NCI-H2107 (cell line): ENCODE results near the gene PLXNC1.

ENCODE experiments used
- DNase-seq: peaks from one replicate; lab custom pipeline; 2025; lab: John Stamatoyannopoulos, UW

PLXNC1 gene

DNA sequence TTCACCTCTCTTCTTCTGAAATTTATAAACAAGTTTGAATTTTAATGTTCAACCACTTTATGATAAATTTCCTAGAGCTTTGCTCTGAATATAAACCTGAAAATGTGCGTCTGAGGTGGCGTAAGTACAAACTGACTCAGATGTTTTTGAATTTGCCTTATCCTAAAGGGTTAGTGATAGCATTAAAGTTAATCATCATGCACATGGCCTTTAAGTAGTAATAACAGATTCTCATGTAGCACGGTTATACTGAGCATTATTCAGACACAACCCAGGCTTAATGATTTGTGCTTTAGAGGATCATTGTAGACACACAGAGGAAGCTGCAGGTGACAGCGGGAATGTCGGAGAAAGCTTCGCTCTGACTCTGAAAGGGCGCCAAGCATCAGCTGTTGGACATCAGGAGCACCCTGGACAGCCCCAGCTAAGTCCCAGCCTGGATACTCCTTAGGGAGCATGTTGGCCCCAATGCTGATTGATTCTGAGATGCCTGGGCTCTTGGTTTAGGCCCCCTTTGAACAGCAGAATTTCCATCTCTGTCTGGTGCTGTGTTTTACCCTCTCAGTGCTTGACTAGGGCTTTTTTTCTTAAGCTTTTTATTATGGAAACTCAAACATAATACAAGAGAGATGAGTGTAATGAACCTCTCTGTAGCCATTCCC, 91.1 kb downstream of the PLXNC1 start:
- DNase-seq: no peak

- DNase-seq: no peak
Observed at GRCh38 chr12:94240171-94240570, 91.8 kb downstream of the PLXNC1 start.

DNA sequence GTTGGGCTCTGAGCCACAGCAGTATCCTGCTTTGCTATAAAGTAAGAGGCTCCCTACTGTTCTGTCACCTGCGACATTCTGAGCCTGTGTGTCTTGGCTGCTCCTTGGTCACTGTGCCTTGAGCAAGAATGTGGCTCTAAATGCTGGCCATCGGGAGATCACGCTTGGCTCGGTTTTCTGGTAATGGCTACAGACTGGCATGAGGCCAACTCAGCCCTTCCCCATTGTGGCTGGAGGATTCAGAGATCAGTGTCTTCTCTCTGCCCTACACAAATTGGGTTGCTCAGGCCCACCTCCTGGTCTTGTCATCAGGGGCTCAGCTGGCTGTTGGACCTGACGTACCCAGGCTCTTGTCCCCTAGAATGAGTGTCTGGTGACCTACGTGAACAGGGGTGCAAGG, 94.5 kb downstream of the PLXNC1 start:
- DNase-seq: no peak

GRCh38 chr12:94244165-94245133, 96.1 kb downstream of the PLXNC1 start:
- DNase-seq: no peak

GRCh38 chr12:94245631-94246383, 97.4 kb downstream of the PLXNC1 start:
- no peak for DNase-seq

DNA sequence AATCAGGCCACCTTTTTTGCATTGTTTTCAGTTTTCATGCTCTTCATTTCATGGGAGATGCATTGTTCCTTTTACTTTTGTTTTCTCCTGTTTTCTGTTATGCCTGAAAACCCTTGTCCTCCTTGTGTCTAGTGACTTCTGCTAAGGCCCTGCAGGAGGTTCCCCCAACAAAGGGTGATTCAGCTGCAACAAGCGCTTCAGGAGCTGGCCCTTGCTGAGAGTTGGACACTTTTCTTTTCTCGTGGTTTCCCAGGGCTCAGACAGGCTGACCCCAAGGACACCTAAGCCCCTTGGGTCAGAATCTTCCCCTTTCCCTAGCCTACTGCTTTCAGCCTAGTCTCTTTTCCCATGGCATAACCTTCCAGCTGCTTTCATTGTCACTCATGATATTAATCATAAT, 98.9 kb downstream of the PLXNC1 start:
- DNase-seq: no peak

DNA sequence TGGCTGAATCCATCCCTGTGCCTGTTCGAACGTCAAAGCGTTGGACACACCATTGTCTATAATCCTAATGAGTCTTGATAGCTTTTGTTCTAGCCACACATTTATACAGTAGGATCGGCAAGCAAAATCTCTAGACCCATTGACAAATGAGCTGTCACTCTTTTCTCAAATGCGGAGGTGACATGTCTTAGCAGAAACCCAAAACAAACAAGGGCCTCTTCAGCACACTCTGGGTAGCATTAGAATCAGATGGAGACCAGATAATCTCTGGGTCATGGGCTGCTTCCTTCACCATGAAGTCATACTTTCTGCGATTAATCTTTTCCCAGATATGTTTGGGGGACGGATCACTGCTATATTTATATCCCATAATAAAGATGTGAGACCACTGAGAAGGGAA, 100.2 kb downstream of the PLXNC1 start:
- no peak for DNase-seq

- no peak for DNase-seq
Observed at GRCh38 chr12:94250130-94250529, 101.8 kb downstream of the PLXNC1 start.

GRCh38 chr12:94254270-94254669, 105.9 kb downstream of the PLXNC1 start:
- DNase-seq: no peak

GRCh38 chr12:94255006-94255405, 106.6 kb downstream of the PLXNC1 start:
- no peak for DNase-seq

DNA sequence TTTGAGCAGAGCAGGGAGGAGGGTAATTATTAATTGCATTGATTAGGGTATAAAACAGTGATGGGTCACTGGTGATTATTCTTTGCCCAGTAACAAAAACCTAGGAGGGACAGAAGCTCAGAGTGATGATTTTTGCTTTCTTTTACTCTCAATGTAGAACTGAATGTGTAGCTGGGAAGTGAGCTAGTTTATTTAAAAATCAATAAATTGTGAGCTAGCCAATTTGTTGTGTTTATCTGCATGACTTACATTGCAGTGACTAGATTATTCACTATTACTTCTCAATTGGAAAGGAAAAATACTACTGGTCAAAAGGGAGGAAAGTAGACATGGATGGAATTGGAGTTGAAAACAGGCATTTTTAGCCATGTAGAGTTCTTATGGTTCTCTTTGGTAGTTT, 107.1 kb downstream of the PLXNC1 start:
- no peak for DNase-seq

GRCh38 chr12:94258593-94258992, 110.2 kb downstream of the PLXNC1 start:
- DNase-seq: no peak

DNA sequence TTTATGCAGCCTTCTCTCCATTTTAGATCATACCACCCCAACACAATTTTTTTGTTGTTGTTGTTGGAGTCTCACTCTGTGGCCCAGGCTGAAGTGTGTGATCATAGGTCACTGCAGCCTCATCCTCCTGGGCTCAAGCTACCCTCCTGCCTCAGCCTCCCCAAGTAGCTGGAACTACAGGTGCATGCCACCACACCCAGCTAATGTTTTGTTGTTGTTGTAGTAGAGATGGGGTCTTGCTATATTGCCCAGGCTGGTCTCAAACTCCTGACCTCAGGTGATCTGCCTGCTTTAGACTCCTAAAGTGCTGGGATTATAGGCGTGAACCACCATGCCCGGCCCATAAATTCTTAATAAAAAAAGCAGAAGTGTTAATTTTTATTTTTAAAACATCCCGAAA, 111.6 kb downstream of the PLXNC1 start:
- no peak for DNase-seq

GRCh38 chr12:94260717-94261116, 112.3 kb downstream of the PLXNC1 start:
- no peak for DNase-seq

GRCh38 chr12:94261119-94261518, 112.7 kb downstream of the PLXNC1 start:
- no peak for DNase-seq

- no peak for DNase-seq
Observed at GRCh38 chr12:94261786-94262185, 113.4 kb downstream of the PLXNC1 start.

DNA sequence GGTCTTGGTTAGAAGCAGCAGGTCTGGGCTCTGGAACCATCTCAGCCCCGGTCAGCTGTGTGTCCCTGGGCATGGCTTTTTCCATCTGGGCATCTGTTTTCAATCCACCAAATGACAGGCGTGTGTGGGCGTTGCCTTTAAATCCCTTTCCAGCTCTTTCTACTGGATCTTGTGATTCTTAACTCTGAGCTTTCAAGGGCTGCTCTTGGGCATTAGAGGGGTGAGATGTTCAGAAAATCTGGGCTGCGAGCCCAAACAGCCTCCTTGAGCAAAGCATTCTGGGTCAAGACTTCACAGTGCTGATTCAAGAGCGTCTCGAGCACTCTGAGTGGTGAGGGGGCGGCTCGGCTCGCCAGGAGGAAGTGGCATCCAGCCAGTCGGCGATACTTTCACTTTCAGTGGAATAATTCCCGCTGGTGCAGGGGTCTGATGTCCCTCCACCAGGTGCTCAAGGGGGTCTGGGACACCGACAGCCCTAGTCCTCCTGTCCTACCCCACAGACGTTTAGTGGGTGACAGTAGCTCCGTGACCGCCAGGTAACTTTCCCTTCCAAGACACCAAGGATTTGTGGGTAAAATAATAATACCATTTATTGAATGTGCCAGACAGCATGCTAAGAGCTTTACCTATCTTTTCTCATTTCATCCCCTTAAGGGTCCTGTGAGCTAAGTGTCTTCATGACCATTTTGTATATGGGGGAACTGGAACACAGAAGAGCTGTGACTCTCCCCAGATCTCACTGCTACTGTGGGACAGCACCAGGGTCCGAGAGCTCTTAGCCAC, 114.0 kb downstream of the PLXNC1 start:
- peak; percentile 70 for DNase-seq

DNA sequence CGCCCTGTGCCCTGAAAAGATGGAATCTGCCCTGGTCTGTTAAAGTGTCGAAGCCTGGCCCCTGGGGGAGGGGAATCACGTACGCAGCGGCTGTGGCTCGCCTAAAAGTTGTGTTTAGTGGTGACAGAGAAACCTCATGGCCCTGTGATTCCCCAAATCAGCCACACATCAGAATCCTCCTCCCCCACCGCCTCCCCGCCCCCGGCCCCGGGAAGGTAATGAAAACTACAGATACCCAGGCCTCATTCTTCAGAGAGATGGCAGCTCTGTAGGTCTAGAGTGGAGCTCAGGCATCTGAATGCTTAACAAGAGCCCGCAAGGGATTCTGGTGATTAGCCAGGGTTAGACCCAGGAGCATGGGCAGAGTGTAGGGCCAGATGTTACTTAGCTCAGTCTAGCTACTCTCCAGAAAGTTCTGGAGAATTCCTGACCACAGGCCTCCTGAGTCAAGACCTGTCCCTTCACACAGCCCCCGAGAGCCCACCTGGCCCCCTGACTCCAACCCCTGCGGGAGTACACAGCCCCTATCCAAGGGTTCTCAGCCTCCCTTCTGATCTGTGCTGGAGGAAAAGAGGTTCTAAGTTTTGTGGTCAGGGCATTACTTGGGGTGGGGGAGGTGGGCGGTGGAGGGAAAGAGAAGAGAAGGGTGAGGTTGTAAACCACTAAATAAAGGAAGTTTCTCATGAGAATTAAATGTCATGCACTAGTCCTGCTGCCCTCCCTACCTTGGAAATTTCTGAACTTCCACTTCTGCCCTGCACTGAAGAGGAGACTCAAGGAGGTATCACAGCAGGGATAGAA, 114.8 kb downstream of the PLXNC1 start:
- DNase-seq: no peak

- no peak for DNase-seq
Observed at GRCh38 chr12:94263905-94264561, 115.7 kb downstream of the PLXNC1 start.

DNA sequence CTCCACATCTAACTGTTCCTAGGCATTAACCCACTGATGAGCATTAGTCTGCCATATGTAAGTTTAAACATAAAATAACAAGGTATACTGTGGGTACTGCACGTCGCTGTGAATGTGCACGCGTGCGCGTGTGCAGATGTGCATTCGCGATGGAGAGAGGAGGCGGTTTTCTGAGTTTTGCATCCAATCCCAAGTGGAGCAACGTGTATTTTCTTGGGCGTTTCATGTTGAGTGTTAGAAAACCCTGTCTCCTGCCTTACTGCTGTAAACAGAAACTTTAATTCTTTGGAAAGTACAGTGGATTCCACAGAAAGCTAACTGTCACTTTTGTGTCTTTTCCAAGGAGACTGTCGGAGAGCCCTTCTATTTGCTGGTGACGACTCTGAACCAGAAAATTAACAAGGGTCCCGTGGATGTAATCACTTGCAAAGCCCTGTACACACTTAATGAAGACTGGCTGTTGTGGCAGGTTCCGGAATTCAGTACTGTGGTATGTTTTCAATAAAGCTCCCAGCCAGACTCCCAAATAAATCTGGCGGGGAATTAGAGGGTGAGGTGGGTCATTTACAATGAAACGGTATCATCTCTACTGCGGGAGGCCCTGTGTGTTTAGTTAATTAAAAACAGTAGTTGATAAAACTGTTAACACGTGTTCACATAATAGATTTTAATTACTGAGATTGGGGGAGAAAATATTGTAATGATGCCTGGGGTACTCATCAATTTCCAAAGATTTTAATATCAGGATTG, 116.5 kb downstream of the PLXNC1 start:
- no peak for DNase-seq
